WTC11 (cell line): ENCODE measurements around the gene FANCI. TPM values are rescaled to one million over a fixed set of nuclear protein-coding genes. Genes with fewer than 3 reads are reported as not detected.

ENCODE experiments used
- ATAC-seq: fragments of 200-7000 bp; cut with Tn5 transposase; 2 replicates; pipeline ENCODE4 v1.10.0; 2021; ENCODE audit warnings: mild to moderate bottlenecking, moderate library complexity
- CTCF ChIA-PET: fragments of 300-600 bp; sonication (Branson Sonifier 250); formaldehyde crosslinking; loops from one replicate; lab custom pipeline; 2021; ENCODE audit warnings: antibody characterized with exemption; lab: Charles Lee
- POLR2A ChIA-PET: fragments of 350-600 bp; sonication (Branson Sonifier 250); formaldehyde crosslinking; loops from one replicate; lab custom pipeline; 2021; ENCODE audit warnings: antibody characterized with exemption; lab: Charles Lee
- DNase-seq: peaks from one replicate; pipeline ENCODE4 v3.0.0; 2021; ENCODE audit warnings: low spot score
- H3K27ac Mint-ChIP-seq: 2 replicates; pipeline ENCODE4 v1.8.0; 2021; ENCODE audit warnings: mixed read lengths
- H3K27me3 Mint-ChIP-seq: 2 replicates; pipeline ENCODE4 v1.8.0; 2021; ENCODE audit warnings: low read depth, mild to moderate bottlenecking, moderate library complexity, mixed read lengths
- H3K36me3 Mint-ChIP-seq: 2 replicates; pipeline ENCODE4 v1.8.0; 2021; ENCODE audit warnings: mixed read lengths
- H3K4me1 Mint-ChIP-seq: 2 replicates; pipeline ENCODE4 v1.8.0; 2022; ENCODE audit warnings: mixed read lengths
- H3K4me3 Mint-ChIP-seq: 2 replicates; pipeline ENCODE4 v1.8.0; 2021; ENCODE audit warnings: mild to moderate bottlenecking, moderate library complexity, mixed read lengths
- H3K9me3 Mint-ChIP-seq: 2 replicates; pipeline ENCODE4 v1.8.0; 2021; ENCODE audit warnings: mixed read lengths
- ATF6 ChIP-seq: sonication (generic); formaldehyde crosslinking; IDR thresholded peaks from 2 replicates; pipeline ENCODE4 v1.8.1; 2023; ENCODE audit warnings: mild to moderate bottlenecking, missing genetic modification reagents
- CDX4 ChIP-seq: fragments of 250-450 bp; sonication (Bioruptor Pico); IDR thresholded peaks from 2 replicates; pipeline ENCODE4 v1.9.0; 2021; ENCODE audit warnings: moderate library complexity, mild to moderate bottlenecking, inconsistent platforms, borderline replicate concordance
- CREM ChIP-seq: sonication (generic); formaldehyde crosslinking; IDR thresholded peaks from 2 replicates; pipeline ENCODE4 v1.8.1; 2022; ENCODE audit warnings: mild to moderate bottlenecking, missing genetic modification reagents, moderate library complexity
- CTCF ChIP-seq: fragments of 200-600 bp; IDR thresholded peaks from 2 replicates; pipeline ENCODE4 v1.8.0; 2022; ENCODE audit warnings: antibody characterized with exemption
- E2F4 ChIP-seq: sonication (generic); formaldehyde crosslinking; IDR thresholded peaks from 2 replicates; pipeline ENCODE4 v1.8.1; 2022; ENCODE audit warnings: low read depth, mild to moderate bottlenecking, moderate library complexity, missing genetic modification reagents, borderline replicate concordance
- E2F5 ChIP-seq: sonication (generic); formaldehyde crosslinking; IDR thresholded peaks from 2 replicates; pipeline ENCODE4 v1.8.1; 2022; ENCODE audit warnings: mild to moderate bottlenecking, moderate library complexity, missing genetic modification reagents
- EMX1 ChIP-seq: fragments of 250-450 bp; sonication (Bioruptor Pico); IDR thresholded peaks from 2 replicates; pipeline ENCODE4 v1.8.0; 2021; ENCODE audit warnings: mild to moderate bottlenecking
- ESRRA ChIP-seq: sonication (generic); formaldehyde crosslinking; IDR thresholded peaks from 2 replicates; pipeline ENCODE4 v1.8.1; 2022; ENCODE audit warnings: mild to moderate bottlenecking, missing genetic modification reagents, borderline replicate concordance
- GABPB1 ChIP-seq: sonication (generic); formaldehyde crosslinking; IDR thresholded peaks from 2 replicates; pipeline ENCODE4 v1.8.1; 2023; ENCODE audit warnings: mild to moderate bottlenecking, missing genetic modification reagents
- HMGA2 ChIP-seq: fragments of 250-450 bp; sonication (Bioruptor Pico); IDR thresholded peaks from 2 replicates; pipeline ENCODE4 v1.4.0; 2021; ENCODE audit warnings: mild to moderate bottlenecking, moderate library complexity
- HMGXB4 ChIP-seq: sonication (generic); formaldehyde crosslinking; IDR thresholded peaks from 2 replicates; pipeline ENCODE4 v1.8.1; 2023; ENCODE audit warnings: mild to moderate bottlenecking, moderate library complexity, missing genetic modification reagents
- JUN ChIP-seq: sonication (generic); formaldehyde crosslinking; IDR thresholded peaks from 2 replicates; pipeline ENCODE4 v1.8.0; 2023; ENCODE audit warnings: mild to moderate bottlenecking, missing genetic modification reagents
- MYBL2 ChIP-seq: sonication (generic); formaldehyde crosslinking; IDR thresholded peaks from 2 replicates; pipeline ENCODE4 v1.8.1; 2023; ENCODE audit warnings: mild to moderate bottlenecking, moderate library complexity, missing genetic modification reagents
- NFATC4 ChIP-seq: fragments of 250-450 bp; sonication (Bioruptor Pico); IDR thresholded peaks from 2 replicates; pipeline ENCODE4 v1.9.0; 2021; ENCODE audit warnings: mild to moderate bottlenecking
- SMAD4 ChIP-seq: sonication (generic); formaldehyde crosslinking; IDR thresholded peaks from 2 replicates; pipeline ENCODE4 v1.8.0; 2022; ENCODE audit warnings: mild to moderate bottlenecking, missing genetic modification reagents
- SP1 ChIP-seq: sonication (generic); formaldehyde crosslinking; conservative IDR thresholded peaks from 2 replicates; pipeline ENCODE4 v1.8.1; 2022; ENCODE audit warnings: missing genetic modification reagents
- STAT6 ChIP-seq: sonication (generic); formaldehyde crosslinking; conservative IDR thresholded peaks from 2 replicates; pipeline ENCODE4 v1.8.1; 2023; ENCODE audit warnings: mild to moderate bottlenecking, low read depth, missing genetic modification reagents, moderate library complexity
- ZMAT4 ChIP-seq: fragments of 250-450 bp; sonication (Bioruptor Pico); IDR thresholded peaks from 2 replicates; pipeline ENCODE4 v1.9.0; 2021; ENCODE audit warnings: mild to moderate bottlenecking
- ZNF219 ChIP-seq: sonication (generic); formaldehyde crosslinking; IDR thresholded peaks from 2 replicates; pipeline ENCODE4 v1.8.0; 2023; ENCODE audit warnings: missing genetic modification reagents, mild to moderate bottlenecking, borderline replicate concordance
- ZNF263 ChIP-seq: sonication (generic); formaldehyde crosslinking; IDR thresholded peaks from 2 replicates; pipeline ENCODE4 v1.8.1; 2022; ENCODE audit warnings: low read depth, mild to moderate bottlenecking, moderate library complexity, missing genetic modification reagents
- ZNF423 ChIP-seq: fragments of 250-450 bp; sonication (Bioruptor Pico); IDR thresholded peaks from 2 replicates; pipeline ENCODE4 v2.1.2; 2022; ENCODE audit warnings: mild to moderate bottlenecking, moderate library complexity
- total RNA-seq: library from RNA; stranded (reverse); gene quantifications from 3 replicates; pipeline ENCODE4 v1.2.3, GENCODE V29; 2021

FANCI gene
- total RNA-seq, 1 experiment from 2014 or later: 108 TPM

GRCh38 chr15:89206908-89207331 is 36.9 kb upstream of the FANCI start:
- Mint-ChIP-seq H3K27me3 (no peaks in the 10 kb centered on the region; the same call in 1 of the 2 replicates), H3K4me3 (no peak overlapping the region), H3K9me3 (no peaks in the 10 kb centered on the region), H3K36me3 (no peaks in the 10 kb centered on the region), H3K27ac (no peak overlapping the region), H3K4me1 (peaks cover 10% of the 10 kb centered on the region)
- peak; percentile 90 for DNase-seq
- ChIA-PET CTCF (interaction anchor here (0.5 to 3.2 kb wide), 88 partner anchors 9 to 1464 kb away, joined by 3 to 56 read pairs (median 5); partner anchors contain the start of genes ABHD2, FANCI, HAPLN3 and POLG), POLR2A (interaction anchor here (0.6 to 0.7 kb wide), 2 partner anchors 96 to 541 kb away, joined by 3 to 6 read pairs; no protein-coding TSS in a partner anchor)
- ATAC-seq: peak; percentile 98
- TF ChIP-seq HMGXB4 (CRISPR knock-in tag) (0 out of 2 replicates have a peak, but pooled peaks have one; percentile 27), E2F4 (no peak), CTCF (peak; percentile 98), SP1 (CRISPR knock-in tag) (0 out of 2 replicates have a peak, but pooled peaks have one; percentile 30), ZNF219 (no peak)

- ATAC-seq (no peak), DNase-seq (no peak)
- H3K27ac Mint-ChIP-seq: no peak overlapping the region
- H3K9me3 Mint-ChIP-seq: no peaks in the 10 kb centered on the region
- H3K4me1 Mint-ChIP-seq: peaks cover 2% of the 10 kb centered on the region; the same call in 1 of the 2 replicates
- TF ChIP-seq ZNF263: no peak
- TF ChIP-seq JUN (CRISPR knock-in tag): no peak
- no peak for TF ChIP-seq EMX1 (CRISPR knock-in tag)
- no peak for TF ChIP-seq ATF6 (CRISPR knock-in tag)
- no peak for TF ChIP-seq HMGXB4 (CRISPR knock-in tag)
- no peak for TF ChIP-seq ESRRA
- no peak for TF ChIP-seq CREM (CRISPR knock-in tag)
- TF ChIP-seq ZNF423: no peak
- TF ChIP-seq SMAD4 (CRISPR knock-in tag): no peak
- no peak for TF ChIP-seq CDX4
- no peak for TF ChIP-seq NFATC4 (CRISPR knock-in tag)
- TF ChIP-seq STAT6 (CRISPR knock-in tag): no peak
- no peak for TF ChIP-seq ZMAT4
- TF ChIP-seq GABPB1 (CRISPR knock-in tag): no peak
- TF ChIP-seq MYBL2 (CRISPR knock-in tag): no peak
- TF ChIP-seq E2F5 (CRISPR knock-in tag): no peak
- TF ChIP-seq HMGA2 (CRISPR knock-in tag): no peak
- ChIA-PET CTCF (interaction anchor here (0.6 to 3.2 kb wide), 3 partner anchors 15 to 127 kb away, joined by 4 to 45 read pairs (median 28); partner anchors contain the start of gene FANCI), POLR2A (no interaction called here)
- H3K36me3 Mint-ChIP-seq: no peaks in the 10 kb centered on the region
- no peak overlapping the region for H3K4me3 Mint-ChIP-seq
- no peaks in the 10 kb centered on the region; the same call in 1 of the 2 replicates for H3K27me3 Mint-ChIP-seq
These were observed 35.5 kb upstream of the FANCI start for GRCh38 chr15:89208256-89208655.
